Measurements from ENCODE around the gene ITGBL1.

Gene ITGBL1

DNA sequence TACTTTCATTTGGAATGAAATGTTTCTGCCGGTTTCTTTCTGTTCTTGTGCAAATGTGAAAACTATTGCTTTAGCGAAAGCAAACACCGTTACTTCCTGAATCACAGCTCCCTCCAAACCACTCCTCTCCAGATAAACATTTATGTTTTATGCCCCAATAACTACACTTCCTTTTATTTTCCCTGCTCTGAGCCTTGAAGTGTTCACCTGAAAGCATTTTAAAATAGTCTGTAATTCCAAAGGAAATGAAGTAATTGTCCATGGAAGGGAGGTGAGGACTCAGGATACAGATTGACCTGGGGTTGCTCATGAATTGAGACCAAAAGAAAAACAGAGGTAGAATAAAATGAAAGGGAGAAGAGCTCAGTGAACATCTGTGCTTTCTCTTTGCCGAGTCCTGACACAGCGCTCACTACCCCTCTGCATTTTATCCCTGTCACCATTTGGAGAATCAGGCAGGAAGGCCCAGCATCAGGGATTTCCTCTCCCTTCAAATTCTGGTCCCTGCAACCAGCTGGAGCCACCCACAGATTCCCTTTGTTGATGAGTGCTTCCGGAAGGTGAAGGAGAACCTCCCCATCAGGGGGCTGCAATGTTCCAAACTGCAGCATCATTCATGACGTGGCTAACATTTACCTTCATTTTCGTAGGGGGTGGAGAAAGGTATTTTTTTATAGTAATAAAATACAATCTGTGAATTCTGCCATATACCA is 171.9 kb downstream of the ITGBL1 start:
- TF ChIP-seq, protein P1, sequence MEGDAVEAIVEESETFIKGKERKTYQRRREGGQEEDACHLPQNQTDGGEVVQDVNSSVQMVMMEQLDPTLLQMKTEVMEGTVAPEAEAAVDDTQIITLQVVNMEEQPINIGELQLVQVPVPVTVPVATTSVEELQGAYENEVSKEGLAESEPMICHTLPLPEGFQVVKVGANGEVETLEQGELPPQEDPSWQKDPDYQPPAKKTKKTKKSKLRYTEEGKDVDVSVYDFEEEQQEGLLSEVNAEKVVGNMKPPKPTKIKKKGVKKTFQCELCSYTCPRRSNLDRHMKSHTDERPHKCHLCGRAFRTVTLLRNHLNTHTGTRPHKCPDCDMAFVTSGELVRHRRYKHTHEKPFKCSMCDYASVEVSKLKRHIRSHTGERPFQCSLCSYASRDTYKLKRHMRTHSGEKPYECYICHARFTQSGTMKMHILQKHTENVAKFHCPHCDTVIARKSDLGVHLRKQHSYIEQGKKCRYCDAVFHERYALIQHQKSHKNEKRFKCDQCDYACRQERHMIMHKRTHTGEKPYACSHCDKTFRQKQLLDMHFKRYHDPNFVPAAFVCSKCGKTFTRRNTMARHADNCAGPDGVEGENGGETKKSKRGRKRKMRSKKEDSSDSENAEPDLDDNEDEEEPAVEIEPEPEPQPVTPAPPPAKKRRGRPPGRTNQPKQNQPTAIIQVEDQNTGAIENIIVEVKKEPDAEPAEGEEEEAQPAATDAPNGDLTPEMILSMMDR (IDR thresholded peaks at IDR 0.05; ENCODE audit: low read depth, low read length), result no peak
- peak; percentile 43 for DNase-seq (ENCODE audit: low read depth, low spot score)
- H3K4me3 ChIP-seq (ENCODE audit: low read depth, low read length), result no peak overlapping the region
- in situ Hi-C loops (cut with HindIII; ENCODE audit: low sequenced_read_pairs), result no loop called here

DNA sequence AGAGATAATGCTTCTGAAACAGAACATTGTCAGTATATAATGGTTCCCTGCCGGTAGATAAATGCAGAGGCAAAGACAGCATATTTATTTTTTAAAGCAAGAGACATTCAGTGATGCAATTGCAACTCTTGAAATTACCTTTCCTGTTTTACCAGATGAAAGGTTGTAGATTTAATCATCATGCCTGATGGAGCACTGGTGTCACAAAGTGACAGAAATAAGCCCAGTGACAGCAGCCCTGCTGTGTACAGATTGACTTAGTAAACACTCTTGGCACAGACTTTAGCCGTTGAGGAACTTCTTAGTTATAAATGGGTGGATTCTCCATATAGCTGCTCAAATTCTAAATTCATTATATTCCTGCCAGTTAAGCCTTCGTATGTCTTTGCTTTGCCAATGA is 172.5 kb downstream of the ITGBL1 start:
- in situ Hi-C loops (cut with HindIII; ENCODE audit: low sequenced_read_pairs), result no loop called here
- TF ChIP-seq, protein P1 (IDR thresholded peaks at IDR 0.05; ENCODE audit: low read depth, low read length), result no peak
- no peak for DNase-seq (ENCODE audit: low read depth, low spot score)
- no peak overlapping the region for H3K4me3 ChIP-seq (ENCODE audit: low read depth, low read length)

DNA sequence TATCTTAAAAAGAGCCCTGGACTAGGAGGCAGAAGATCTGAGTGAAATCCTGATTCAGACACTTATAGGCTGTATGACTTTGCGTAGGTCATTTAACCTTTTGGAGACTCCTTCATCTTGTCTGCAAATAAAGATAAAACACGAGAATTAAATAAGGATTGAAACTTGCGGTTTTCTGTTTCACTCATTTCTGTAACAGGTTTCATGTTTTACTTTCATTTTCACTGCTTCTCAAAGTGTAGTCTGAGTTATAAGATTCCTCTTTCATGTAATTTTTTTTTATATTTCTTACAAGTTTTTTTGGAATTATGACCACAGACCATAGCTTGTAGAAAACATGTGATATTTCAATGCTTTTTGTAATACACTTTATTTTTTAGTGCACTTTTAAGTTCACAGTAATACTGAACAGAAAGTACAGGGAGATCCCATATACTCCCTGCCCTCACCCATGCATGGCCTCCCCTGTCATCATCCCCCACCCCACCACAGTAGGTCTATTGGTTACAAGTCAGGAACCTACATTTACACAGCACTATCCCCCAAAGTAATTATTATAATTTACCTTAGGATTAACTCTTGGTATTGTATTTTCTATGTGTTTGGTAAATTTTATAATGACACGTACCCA is 174.6 kb downstream of the ITGBL1 start:
- TF ChIP-seq, protein P1 (IDR thresholded peaks at IDR 0.05; ENCODE audit: low read depth, low read length), result no peak
- no peak overlapping the region for H3K4me3 ChIP-seq (ENCODE audit: low read depth, low read length)
- peak; percentile 41 for DNase-seq (ENCODE audit: low read depth, low spot score)
- in situ Hi-C loops (cut with HindIII; ENCODE audit: low sequenced_read_pairs), result no loop called here

DNA sequence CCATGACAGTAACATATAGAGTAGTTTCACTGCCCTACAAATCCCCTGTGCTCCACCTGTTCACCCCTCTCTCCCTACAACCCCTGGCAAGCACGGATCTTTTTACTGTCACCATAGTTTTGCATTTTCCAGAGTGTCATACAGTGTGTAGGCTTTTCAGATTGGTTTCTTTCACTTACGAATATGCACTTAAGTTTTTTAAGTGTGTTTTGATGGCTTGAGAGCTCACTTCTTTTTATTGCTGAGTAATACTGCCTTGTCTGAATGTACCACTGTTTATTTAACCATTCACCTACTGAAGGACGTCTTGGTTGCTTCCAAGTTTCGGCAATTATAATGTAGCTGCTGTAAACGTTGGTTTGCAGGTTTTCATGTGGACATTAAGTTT is 175.1 kb downstream of the ITGBL1 start:
- TF ChIP-seq, protein P1 (IDR thresholded peaks at IDR 0.05; ENCODE audit: low read depth, low read length), result no peak
- in situ Hi-C loops (cut with HindIII; ENCODE audit: low sequenced_read_pairs), result no loop called here
- H3K4me3 ChIP-seq (ENCODE audit: low read depth, low read length), result no peak overlapping the region
- DNase-seq (ENCODE audit: low read depth, low spot score), result peak; percentile 35

DNA sequence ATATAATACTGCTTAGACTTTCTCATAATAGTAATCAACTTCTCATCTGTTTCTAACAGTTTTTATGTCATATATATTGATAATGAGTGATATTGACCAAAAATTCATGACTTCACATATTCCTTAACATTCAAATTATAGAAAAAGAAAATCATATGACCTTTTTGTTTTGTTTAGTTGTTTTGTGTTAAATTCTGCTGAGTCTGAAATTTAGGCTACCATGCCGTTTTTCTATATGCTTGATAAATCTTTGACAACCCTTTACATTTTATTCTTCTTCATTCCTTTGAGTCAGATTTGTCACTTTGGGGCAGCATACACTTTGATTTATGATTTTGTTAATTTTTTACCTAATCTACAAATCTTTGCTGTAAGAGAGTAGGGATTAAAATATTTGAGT is 176.4 kb downstream of the ITGBL1 start:
- no peak for DNase-seq (ENCODE audit: low read depth, low spot score)
- no peak overlapping the region for H3K4me3 ChIP-seq (ENCODE audit: low read depth, low read length)
- in situ Hi-C loops (cut with HindIII; ENCODE audit: low sequenced_read_pairs), result no loop called here
- TF ChIP-seq, protein P1 (IDR thresholded peaks at IDR 0.05; ENCODE audit: low read depth, low read length), result no peak

DNA sequence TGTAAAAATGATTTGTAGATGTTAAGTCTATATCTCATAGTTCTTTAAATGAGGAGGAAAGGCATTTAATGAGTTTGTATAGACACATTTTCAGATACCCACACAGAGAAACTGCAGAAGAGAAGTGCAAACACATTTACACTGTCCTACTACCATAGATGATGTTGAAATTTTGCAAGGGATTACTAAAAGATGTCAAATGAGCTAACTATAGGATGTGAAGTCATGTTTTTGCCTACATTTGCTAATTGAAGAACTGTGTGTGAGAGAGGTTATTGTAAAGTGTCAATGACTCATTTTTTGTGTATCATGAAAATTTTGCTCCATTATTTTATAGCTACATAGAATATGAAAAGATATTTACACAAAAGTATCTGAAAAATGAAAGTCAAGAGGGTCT is 178.9 kb downstream of the ITGBL1 start:
- in situ Hi-C loops (cut with HindIII; ENCODE audit: low sequenced_read_pairs), result no loop called here
- TF ChIP-seq, protein P1 (IDR thresholded peaks at IDR 0.05; ENCODE audit: low read depth, low read length), result no peak

More for the DNA sequence above, 178.9 kb downstream of the ITGBL1 start:
- no peak for DNase-seq (ENCODE audit: low read depth, low spot score)
- no peak overlapping the region for H3K4me3 ChIP-seq (ENCODE audit: low read depth, low read length)

Data from astrocyte of the spinal cord (primary cell).